WTC11 (cell line): Measurements from ENCODE around the gene TTLL10.

ENCODE experiments used
- ATF1 ChIP-seq: sonication (generic); formaldehyde crosslinking; IDR thresholded peaks from 2 replicates; pipeline ENCODE4 v1.8.1; 2023; ENCODE audit warnings: mild to moderate bottlenecking, moderate library complexity, missing genetic modification reagents
- CTCF ChIP-seq: fragments of 200-600 bp; IDR thresholded peaks from 2 replicates; pipeline ENCODE4 v1.8.0; 2022; ENCODE audit warnings: antibody characterized with exemption
- EMX1 ChIP-seq: fragments of 250-450 bp; sonication (Bioruptor Pico); IDR thresholded peaks from 2 replicates; pipeline ENCODE4 v1.8.0; 2021; ENCODE audit warnings: mild to moderate bottlenecking
- FOXJ3 ChIP-seq: sonication (generic); formaldehyde crosslinking; IDR thresholded peaks from 2 replicates; pipeline ENCODE4 v1.9.0; 2021; ENCODE audit warnings: missing genetic modification reagents, mild to moderate bottlenecking, borderline replicate concordance
- JUN ChIP-seq: sonication (generic); formaldehyde crosslinking; IDR thresholded peaks from 2 replicates; pipeline ENCODE4 v1.8.0; 2023; ENCODE audit warnings: mild to moderate bottlenecking, missing genetic modification reagents
- MLX ChIP-seq: sonication (generic); formaldehyde crosslinking; IDR thresholded peaks from 2 replicates; pipeline ENCODE4 v1.8.1; 2023; ENCODE audit warnings: mild to moderate bottlenecking, missing genetic modification reagents, moderate library complexity
- MXD4 ChIP-seq: fragments of 250-450 bp; sonication (Bioruptor Pico); IDR thresholded peaks from 2 replicates; pipeline ENCODE4 v1.8.0; 2021; ENCODE audit warnings: mild to moderate bottlenecking, moderate library complexity, borderline replicate concordance
- NR2C2 ChIP-seq: sonication (generic); formaldehyde crosslinking; IDR thresholded peaks from 2 replicates; pipeline ENCODE4 v1.8.0; 2022; ENCODE audit warnings: mild to moderate bottlenecking, missing genetic modification reagents
- SP1 ChIP-seq: sonication (generic); formaldehyde crosslinking; conservative IDR thresholded peaks from 2 replicates; pipeline ENCODE4 v1.8.1; 2022; ENCODE audit warnings: missing genetic modification reagents
- ZNF121 ChIP-seq: sonication (generic); formaldehyde crosslinking; IDR thresholded peaks from 2 replicates; pipeline ENCODE4 v1.8.0; 2023; ENCODE audit warnings: missing genetic modification reagents
- TF ChIP-seq, protein P1 (sequence below): sonication (generic); formaldehyde crosslinking; IDR thresholded peaks from 2 replicates; pipeline ENCODE4 v1.8.0; 2022; ENCODE audit warnings: mild to moderate bottlenecking, missing genetic modification reagents
- TF ChIP-seq, protein P2 (sequence below): sonication (generic); formaldehyde crosslinking; IDR thresholded peaks from 2 replicates; pipeline ENCODE4 v1.8.1; 2023; ENCODE audit warnings: mild to moderate bottlenecking, missing genetic modification reagents, borderline replicate concordance
- TF ChIP-seq, protein P3 (sequence below): sonication (generic); formaldehyde crosslinking; IDR thresholded peaks from 2 replicates; pipeline ENCODE4 v1.8.0; 2022; ENCODE audit warnings: mild to moderate bottlenecking, missing genetic modification reagents
- TF ChIP-seq, protein P4 (sequence below): sonication (generic); formaldehyde crosslinking; IDR thresholded peaks from 2 replicates; pipeline ENCODE4 v1.8.1; 2023; ENCODE audit warnings: mild to moderate bottlenecking, missing genetic modification reagents, moderate library complexity

DNA sequence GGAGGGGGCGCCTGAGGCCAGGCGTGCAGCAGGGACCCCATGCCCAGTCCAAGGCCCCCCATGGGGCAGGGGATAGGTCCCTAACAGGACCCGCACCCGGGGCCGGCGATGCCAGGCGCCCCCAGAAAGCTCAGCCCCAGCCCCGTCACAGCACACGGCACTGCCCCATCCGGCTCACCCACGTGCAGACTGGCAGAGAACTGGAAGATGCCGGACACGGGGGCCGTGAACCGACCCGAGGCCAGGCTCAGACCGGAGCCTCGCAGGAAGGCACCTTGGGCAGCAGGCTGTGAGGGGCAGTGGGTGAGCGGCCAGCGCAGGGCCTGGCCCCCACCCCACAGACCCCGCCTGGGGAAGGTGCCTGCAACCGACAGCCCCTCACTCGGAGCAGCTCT lies 69.6 kb downstream of the TTLL10 start:
- TF ChIP-seq, protein P1, sequence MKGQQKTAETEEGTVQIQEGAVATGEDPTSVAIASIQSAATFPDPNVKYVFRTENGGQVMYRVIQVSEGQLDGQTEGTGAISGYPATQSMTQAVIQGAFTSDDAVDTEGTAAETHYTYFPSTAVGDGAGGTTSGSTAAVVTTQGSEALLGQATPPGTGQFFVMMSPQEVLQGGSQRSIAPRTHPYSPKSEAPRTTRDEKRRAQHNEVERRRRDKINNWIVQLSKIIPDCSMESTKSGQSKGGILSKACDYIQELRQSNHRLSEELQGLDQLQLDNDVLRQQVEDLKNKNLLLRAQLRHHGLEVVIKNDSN (CRISPR knock-in tag), result no peak
- TF ChIP-seq CTCF (no peak), JUN (no peak), SP1 (CRISPR knock-in tag) (no peak), ATF1 (no peak), MLX (CRISPR knock-in tag) (no peak), MXD4 (CRISPR knock-in tag) (no peak), NR2C2 (CRISPR knock-in tag) (no peak), ZNF121 (CRISPR knock-in tag) (no peak), EMX1 (CRISPR knock-in tag) (no peak), FOXJ3 (CRISPR knock-in tag) (no peak)
- TF ChIP-seq, protein P2, sequence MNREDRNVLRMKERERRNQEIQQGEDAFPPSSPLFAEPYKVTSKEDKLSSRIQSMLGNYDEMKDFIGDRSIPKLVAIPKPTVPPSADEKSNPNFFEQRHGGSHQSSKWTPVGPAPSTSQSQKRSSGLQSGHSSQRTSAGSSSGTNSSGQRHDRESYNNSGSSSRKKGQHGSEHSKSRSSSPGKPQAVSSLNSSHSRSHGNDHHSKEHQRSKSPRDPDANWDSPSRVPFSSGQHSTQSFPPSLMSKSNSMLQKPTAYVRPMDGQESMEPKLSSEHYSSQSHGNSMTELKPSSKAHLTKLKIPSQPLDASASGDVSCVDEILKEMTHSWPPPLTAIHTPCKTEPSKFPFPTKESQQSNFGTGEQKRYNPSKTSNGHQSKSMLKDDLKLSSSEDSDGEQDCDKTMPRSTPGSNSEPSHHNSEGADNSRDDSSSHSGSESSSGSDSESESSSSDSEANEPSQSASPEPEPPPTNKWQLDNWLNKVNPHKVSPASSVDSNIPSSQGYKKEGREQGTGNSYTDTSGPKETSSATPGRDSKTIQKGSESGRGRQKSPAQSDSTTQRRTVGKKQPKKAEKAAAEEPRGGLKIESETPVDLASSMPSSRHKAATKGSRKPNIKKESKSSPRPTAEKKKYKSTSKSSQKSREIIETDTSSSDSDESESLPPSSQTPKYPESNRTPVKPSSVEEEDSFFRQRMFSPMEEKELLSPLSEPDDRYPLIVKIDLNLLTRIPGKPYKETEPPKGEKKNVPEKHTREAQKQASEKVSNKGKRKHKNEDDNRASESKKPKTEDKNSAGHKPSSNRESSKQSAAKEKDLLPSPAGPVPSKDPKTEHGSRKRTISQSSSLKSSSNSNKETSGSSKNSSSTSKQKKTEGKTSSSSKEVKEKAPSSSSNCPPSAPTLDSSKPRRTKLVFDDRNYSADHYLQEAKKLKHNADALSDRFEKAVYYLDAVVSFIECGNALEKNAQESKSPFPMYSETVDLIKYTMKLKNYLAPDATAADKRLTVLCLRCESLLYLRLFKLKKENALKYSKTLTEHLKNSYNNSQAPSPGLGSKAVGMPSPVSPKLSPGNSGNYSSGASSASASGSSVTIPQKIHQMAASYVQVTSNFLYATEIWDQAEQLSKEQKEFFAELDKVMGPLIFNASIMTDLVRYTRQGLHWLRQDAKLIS (CRISPR knock-in tag), result no peak
- TF ChIP-seq, protein P3, sequence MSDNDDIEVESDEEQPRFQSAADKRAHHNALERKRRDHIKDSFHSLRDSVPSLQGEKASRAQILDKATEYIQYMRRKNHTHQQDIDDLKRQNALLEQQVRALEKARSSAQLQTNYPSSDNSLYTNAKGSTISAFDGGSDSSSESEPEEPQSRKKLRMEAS (CRISPR knock-in tag), result no peak
- TF ChIP-seq, protein P4, sequence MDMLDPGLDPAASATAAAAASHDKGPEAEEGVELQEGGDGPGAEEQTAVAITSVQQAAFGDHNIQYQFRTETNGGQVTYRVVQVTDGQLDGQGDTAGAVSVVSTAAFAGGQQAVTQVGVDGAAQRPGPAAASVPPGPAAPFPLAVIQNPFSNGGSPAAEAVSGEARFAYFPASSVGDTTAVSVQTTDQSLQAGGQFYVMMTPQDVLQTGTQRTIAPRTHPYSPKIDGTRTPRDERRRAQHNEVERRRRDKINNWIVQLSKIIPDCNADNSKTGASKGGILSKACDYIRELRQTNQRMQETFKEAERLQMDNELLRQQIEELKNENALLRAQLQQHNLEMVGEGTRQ (CRISPR knock-in tag), result no peak
